Endothelial cell of umbilical vein (primary cell): ENCODE results near the gene YWHAH.

Experiments
- POLR2AphosphoS5 ChIP-seq: IDR thresholded peaks from 2 replicates; pipeline ENCODE4 v1.6.1; 2012; ENCODE audit warnings: low read depth, mild to moderate bottlenecking, control low read depth, low read length, moderate library complexity; ENCODE audit not compliant: insufficient read depth
- TF ChIP-seq, protein P1 (sequence below), 2 donors: IDR thresholded peaks; 1 replicate in 1 of 2; 2 replicates in 1 of 2; pipeline ENCODE4 v1.5.1; 2011; ENCODE audit warnings: low read length in 2 of 2, mild to moderate bottlenecking in 2 of 2, moderate library complexity in 2 of 2, control low read depth in 1 of 2, inconsistent platforms in 1 of 2, low read depth in 1 of 2; ENCODE audit not compliant: insufficient read depth in 1 of 2; ENCODE audit errors: extremely low read depth in 1 of 2

DNA sequence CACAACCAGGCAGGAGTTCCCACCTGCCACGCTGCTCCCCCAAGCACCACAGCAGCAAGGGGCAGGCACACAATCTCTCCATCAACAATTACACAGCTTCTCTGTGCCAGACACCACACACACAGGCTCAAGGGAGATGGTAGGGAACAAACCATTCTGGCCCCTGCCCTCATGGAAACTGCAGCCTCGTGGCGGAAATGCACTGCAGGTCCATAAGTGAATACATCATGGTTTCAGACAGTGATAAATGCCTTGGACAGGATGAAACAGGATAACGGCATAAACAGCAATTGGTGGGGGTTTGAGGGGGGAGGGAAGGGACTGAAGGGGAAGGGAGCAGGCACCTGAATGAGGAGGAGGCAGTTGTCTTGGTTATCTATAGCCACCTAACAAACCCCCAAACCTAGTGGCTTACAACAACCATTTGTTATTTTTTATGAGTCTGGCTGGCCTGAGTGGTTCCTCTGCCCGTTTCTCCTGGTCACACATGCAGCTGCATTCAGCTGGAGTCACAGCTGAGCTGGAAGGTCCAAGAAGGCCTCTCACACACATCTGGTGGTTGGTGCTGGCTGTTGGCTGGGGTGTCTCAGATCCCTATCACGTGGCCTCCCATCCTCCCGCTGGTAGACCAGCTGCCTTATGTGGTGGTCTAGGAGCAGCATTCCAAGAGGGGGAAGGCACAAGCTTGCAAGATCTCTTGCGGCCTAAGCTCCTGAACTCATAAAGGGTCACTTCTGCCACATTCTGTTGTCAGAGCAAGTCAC lies 15.0 kb upstream of the YWHAH start:
- TF ChIP-seq, protein P1, sequence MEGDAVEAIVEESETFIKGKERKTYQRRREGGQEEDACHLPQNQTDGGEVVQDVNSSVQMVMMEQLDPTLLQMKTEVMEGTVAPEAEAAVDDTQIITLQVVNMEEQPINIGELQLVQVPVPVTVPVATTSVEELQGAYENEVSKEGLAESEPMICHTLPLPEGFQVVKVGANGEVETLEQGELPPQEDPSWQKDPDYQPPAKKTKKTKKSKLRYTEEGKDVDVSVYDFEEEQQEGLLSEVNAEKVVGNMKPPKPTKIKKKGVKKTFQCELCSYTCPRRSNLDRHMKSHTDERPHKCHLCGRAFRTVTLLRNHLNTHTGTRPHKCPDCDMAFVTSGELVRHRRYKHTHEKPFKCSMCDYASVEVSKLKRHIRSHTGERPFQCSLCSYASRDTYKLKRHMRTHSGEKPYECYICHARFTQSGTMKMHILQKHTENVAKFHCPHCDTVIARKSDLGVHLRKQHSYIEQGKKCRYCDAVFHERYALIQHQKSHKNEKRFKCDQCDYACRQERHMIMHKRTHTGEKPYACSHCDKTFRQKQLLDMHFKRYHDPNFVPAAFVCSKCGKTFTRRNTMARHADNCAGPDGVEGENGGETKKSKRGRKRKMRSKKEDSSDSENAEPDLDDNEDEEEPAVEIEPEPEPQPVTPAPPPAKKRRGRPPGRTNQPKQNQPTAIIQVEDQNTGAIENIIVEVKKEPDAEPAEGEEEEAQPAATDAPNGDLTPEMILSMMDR (IDR thresholded peaks at IDR 0.05; ENCODE audit: extremely low read depth in 1 of 2, insufficient read depth in 1 of 2, low read depth in 1 of 2, low read length in 2 of 2), result no peak
- no peak for TF ChIP-seq POLR2AphosphoS5
